A673 (cell line): ENCODE measurements around the gene GNAZ. TPM values are rescaled to one million over a fixed set of nuclear protein-coding genes. Genes with fewer than 3 reads are reported as not detected.

Experiments used
- BruUV-seq: library from RNA; stranded (reverse); fragments of 400-500 nt; replicated peaks from 2 replicates; lab custom pipeline; 2021; lab: Mats Ljungman, UMichigan
- CTCF ChIA-PET: fragments of 300-600 bp; sonication (Branson Sonifier 250); formaldehyde crosslinking; loops from one replicate; lab custom pipeline; 2022; ENCODE audit warnings: antibody characterized with exemption; lab: Charles Lee
- POLR2A ChIA-PET: fragments of 300-600 bp; sonication (Branson Sonifier 250); formaldehyde crosslinking; loops from one replicate; lab custom pipeline; 2022; ENCODE audit warnings: antibody characterized with exemption; ENCODE audit not compliant: low non-redundant PET; lab: Charles Lee
- DNase-seq: peaks from one replicate; pipeline ENCODE4 v3.0.0-alpha.2; 2015; ENCODE audit warnings: low spot score
- H3K27ac ChIP-seq: fragments of 200-600 bp; sonication (generic); 2 replicates; pipeline ENCODE4 v1.5.1; 2016; ENCODE audit warnings: mixed run types, low read depth, mild to moderate bottlenecking, mixed read lengths, antibody characterized with exemption, low read length; ENCODE audit not compliant: poor library complexity, severe bottlenecking
- H3K27me3 ChIP-seq: fragments of 200-600 bp; sonication (generic); replicated peaks from 2 replicates; pipeline ENCODE4 v1.6.1; 2017; ENCODE audit warnings: mixed run types, low read depth, mild to moderate bottlenecking, mixed read lengths, antibody characterized with exemption, low read length; ENCODE audit not compliant: insufficient read depth, poor library complexity
- H3K36me3 ChIP-seq: fragments of 200-600 bp; sonication (generic); 2 replicates; pipeline ENCODE4 v1.6.1; 2016; ENCODE audit warnings: mixed run types, mild to moderate bottlenecking, mixed read lengths, antibody characterized with exemption, low read length; ENCODE audit not compliant: insufficient read depth, poor library complexity, severe bottlenecking
- H3K4me1 ChIP-seq: fragments of 200-600 bp; sonication (generic); 2 replicates; pipeline ENCODE4 v1.6.1; 2017; ENCODE audit warnings: mixed run types, mild to moderate bottlenecking, mixed read lengths, antibody characterized with exemption, low read length; ENCODE audit not compliant: insufficient read depth, poor library complexity, severe bottlenecking
- H3K4me3 ChIP-seq: fragments of 200-600 bp; sonication (generic); 2 replicates; pipeline ENCODE4 v1.5.1; 2016; ENCODE audit warnings: low read depth, mixed run types, mild to moderate bottlenecking, mixed read lengths, low read length; ENCODE audit not compliant: poor library complexity, severe bottlenecking
- H3K9me3 ChIP-seq: fragments of 200-600 bp; sonication (generic); 2 replicates; pipeline ENCODE4 v1.6.1; 2016; ENCODE audit warnings: mixed run types, low read depth, mild to moderate bottlenecking, mixed read lengths, antibody characterized with exemption, low read length; ENCODE audit not compliant: poor library complexity, severe bottlenecking
- EZH2 ChIP-seq: fragments of 200-600 bp; sonication (generic); IDR thresholded peaks from 2 replicates; pipeline ENCODE4 v1.6.1; 2017; ENCODE audit warnings: borderline replicate concordance, low read depth, mild to moderate bottlenecking, mixed read lengths, antibody characterized with exemption, low read length; ENCODE audit not compliant: poor library complexity, severe bottlenecking
- intact Hi-C: fragments of 100-400 bp; cut with micrococcal nuclease; formaldehyde crosslinking; loops from one replicate; pipeline ENCODE4 v1.10.0; 2022; ENCODE audit not compliant: unreplicated experiment
- total RNA-seq: library from RNA; stranded (reverse); gene quantifications from 2 replicates; pipeline ENCODE4 v1.2.3, GENCODE V29; 2021
- TF ChIP-seq, protein P1 (sequence below): fragments of 300-800, 200-600 bp; sonication (generic); conservative IDR thresholded peaks from 2 replicates; pipeline ENCODE4 v1.5.1; 2017; ENCODE audit warnings: low read depth, mild to moderate bottlenecking, antibody characterized with exemption, low read length, moderate library complexity, mixed read lengths

The GNAZ gene
- total RNA-seq, 1 experiment from 2014 or later, result 5.1 TPM

DNA sequence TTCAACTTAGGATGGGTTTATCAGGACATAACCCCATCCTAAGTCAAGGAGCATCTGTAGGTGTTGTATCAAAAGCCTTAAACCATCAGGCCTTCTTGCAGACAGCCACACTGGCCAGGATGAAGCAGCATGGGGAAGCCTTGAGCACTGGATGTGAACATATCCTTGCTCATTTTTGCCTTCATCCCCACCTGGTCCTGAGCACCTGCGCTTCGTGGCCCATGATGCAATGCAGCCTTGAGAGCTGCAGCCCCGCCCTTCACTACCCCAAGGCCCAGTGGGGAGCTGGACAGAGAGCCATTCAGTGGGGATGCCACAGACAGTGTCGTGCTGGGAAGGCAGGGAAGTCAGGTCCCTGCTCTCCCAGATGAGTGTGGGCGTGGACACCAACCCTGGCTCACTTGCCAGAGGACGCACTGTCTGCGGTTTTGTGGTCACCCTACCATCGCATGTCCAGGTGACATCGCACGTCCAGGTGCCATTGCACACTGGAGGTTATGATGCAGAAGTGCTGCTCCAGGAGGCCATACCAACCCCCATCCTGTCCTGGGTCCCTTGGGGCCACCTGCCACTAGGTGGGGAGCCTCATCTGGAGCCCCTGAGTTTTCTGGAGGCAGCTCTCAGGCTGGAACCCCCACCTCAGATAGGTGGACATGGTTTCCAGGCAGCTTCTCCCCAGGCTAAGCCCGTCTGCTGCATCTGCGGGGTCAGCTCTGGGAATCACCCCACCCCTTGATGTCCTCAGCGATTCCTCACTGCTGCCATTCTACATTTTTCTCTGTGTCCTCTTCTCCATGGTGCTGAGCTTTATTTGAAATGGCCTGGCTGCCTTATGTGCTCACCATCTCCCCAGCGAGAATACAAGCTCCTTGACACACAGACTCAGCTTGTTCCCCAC, 14.4 kb downstream of the GNAZ start:
- Histone ChIP-seq H3K36me3 (no peaks in the 10 kb centered on the region), H3K4me1 (no peaks in the 10 kb centered on the region), H3K9me3 (no peaks in the 10 kb centered on the region), H3K4me3 (no peak overlapping the region), H3K27me3 (no peaks in the 10 kb centered on the region), H3K27ac (no peak overlapping the region)
- CTCF ChIA-PET, result no interaction called here
- no TSS peak for BruUV-seq
- POLR2A ChIA-PET, result no interaction called here
- no peak for DNase-seq
- intact Hi-C loops, result no loop called here
- no peak for TF ChIP-seq EZH2
- TF ChIP-seq, protein P1, sequence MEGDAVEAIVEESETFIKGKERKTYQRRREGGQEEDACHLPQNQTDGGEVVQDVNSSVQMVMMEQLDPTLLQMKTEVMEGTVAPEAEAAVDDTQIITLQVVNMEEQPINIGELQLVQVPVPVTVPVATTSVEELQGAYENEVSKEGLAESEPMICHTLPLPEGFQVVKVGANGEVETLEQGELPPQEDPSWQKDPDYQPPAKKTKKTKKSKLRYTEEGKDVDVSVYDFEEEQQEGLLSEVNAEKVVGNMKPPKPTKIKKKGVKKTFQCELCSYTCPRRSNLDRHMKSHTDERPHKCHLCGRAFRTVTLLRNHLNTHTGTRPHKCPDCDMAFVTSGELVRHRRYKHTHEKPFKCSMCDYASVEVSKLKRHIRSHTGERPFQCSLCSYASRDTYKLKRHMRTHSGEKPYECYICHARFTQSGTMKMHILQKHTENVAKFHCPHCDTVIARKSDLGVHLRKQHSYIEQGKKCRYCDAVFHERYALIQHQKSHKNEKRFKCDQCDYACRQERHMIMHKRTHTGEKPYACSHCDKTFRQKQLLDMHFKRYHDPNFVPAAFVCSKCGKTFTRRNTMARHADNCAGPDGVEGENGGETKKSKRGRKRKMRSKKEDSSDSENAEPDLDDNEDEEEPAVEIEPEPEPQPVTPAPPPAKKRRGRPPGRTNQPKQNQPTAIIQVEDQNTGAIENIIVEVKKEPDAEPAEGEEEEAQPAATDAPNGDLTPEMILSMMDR, result no peak

DNA sequence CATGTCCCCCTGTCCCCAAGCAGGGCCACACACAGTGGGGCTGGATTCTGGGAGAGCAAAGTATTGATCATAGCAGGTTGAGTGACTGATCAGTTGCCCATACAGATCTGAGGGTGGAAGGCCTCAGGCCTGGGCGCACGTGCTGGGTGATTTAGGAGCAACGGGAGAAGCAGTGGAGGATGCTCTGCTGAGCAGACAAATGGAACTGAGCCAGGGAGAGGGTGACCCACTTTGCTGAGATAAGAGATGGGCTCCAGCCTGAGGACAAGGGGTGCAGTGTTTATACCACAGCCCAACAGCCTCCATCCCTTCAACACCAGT, 15.0 kb downstream of the GNAZ start:
- CTCF ChIA-PET, result no interaction called here
- Histone ChIP-seq H3K36me3 (no peaks in the 10 kb centered on the region), H3K27ac (no peak overlapping the region), H3K9me3 (no peaks in the 10 kb centered on the region), H3K4me1 (no peaks in the 10 kb centered on the region), H3K4me3 (no peak overlapping the region), H3K27me3 (no peaks in the 10 kb centered on the region)
- no peak for DNase-seq
- no TSS peak for BruUV-seq
- TF ChIP-seq EZH2, result no peak
- TF ChIP-seq, protein P1, result no peak
- POLR2A ChIA-PET, result no interaction called here
- intact Hi-C loops, result no loop called here

DNA sequence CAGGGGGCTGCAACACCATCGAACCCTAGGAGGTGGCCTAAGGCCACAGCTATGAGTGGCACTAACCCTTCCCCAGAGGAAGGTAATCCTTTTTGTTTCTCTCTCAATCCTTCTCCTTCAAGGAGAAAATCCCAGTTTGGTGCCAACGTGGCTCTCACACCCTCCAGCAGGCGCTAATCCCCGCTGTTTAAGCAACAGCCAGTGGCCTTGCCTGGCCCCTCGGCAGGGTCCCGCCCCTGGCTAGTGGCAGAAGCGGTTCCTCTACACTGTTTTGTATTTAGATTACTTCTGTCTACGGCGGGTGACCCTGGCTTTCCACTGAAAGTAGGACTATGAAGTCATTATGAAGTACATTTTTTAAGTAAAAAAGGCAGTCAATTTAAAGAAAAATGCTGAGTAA, 15.5 kb downstream of the GNAZ start:
- intact Hi-C loops, result no loop called here
- CTCF ChIA-PET, result no interaction called here

More for the DNA sequence above, 15.5 kb downstream of the GNAZ start:
- TF ChIP-seq, protein P1, result no peak
- TF ChIP-seq EZH2, result no peak
- H3K9me3 ChIP-seq, result no peaks in the 10 kb centered on the region
- no peak overlapping the region for H3K27ac ChIP-seq
- no TSS peak for BruUV-seq
- no peaks in the 10 kb centered on the region for H3K4me1 ChIP-seq
- no peak overlapping the region for H3K4me3 ChIP-seq
- no peaks in the 10 kb centered on the region for H3K27me3 ChIP-seq
- no peak for DNase-seq
- POLR2A ChIA-PET, result no interaction called here
- no peaks in the 10 kb centered on the region for H3K36me3 ChIP-seq
